Lower leg skin (tissue), 3 donors: Measurements from ENCODE around the gene KLHL2.

Experiments
- CTCF ChIP-seq, 3 donors: fragments of 450-650 bp; IDR thresholded peaks; one replicate each; pipeline ENCODE4 v1.5.1; 2016; ENCODE audit warnings: antibody characterized with exemption in 3 of 3, mild to moderate bottlenecking in 3 of 3, moderate library complexity in 2 of 3
- POLR2A ChIP-seq, 2 donors: fragments of 450-650 bp; IDR thresholded peaks; one replicate each; pipeline ENCODE4 v1.6.1; 2016 to 2017; ENCODE audit warnings: antibody characterized with exemption in 2 of 2, mild to moderate bottlenecking in 1 of 2, moderate library complexity in 1 of 2

GRCh38 chr4:165324236-165324917, 117.0 kb downstream of the KLHL2 start:
- TF ChIP-seq POLR2A (IDR thresholded peaks at IDR 0.05): no peak
- no peak for TF ChIP-seq CTCF (IDR thresholded peaks at IDR 0.05)
